A673 (cell line): ENCODE measurements around the gene ANKLE1. TPM values are rescaled to one million over a fixed set of nuclear protein-coding genes. Genes with fewer than 3 reads are reported as not detected.

ENCODE experiments used
- BruUV-seq: library from RNA; stranded (reverse); fragments of 400-500 nt; replicated peaks from 2 replicates; lab custom pipeline; 2021; lab: Mats Ljungman, UMichigan
- CTCF ChIA-PET: fragments of 300-600 bp; sonication (Branson Sonifier 250); formaldehyde crosslinking; loops from one replicate; lab custom pipeline; 2022; ENCODE audit warnings: antibody characterized with exemption; lab: Charles Lee
- POLR2A ChIA-PET: fragments of 300-600 bp; sonication (Branson Sonifier 250); formaldehyde crosslinking; loops from one replicate; lab custom pipeline; 2022; ENCODE audit warnings: antibody characterized with exemption; ENCODE audit not compliant: low non-redundant PET; lab: Charles Lee
- DNase-seq: peaks from one replicate; pipeline ENCODE4 v3.0.0-alpha.2; 2015; ENCODE audit warnings: low spot score
- H3K27ac ChIP-seq: fragments of 200-600 bp; sonication (generic); 2 replicates; pipeline ENCODE4 v1.5.1; 2016; ENCODE audit warnings: mixed run types, low read depth, mild to moderate bottlenecking, mixed read lengths, antibody characterized with exemption, low read length; ENCODE audit not compliant: poor library complexity, severe bottlenecking
- H3K27me3 ChIP-seq: fragments of 200-600 bp; sonication (generic); replicated peaks from 2 replicates; pipeline ENCODE4 v1.6.1; 2017; ENCODE audit warnings: mixed run types, low read depth, mild to moderate bottlenecking, mixed read lengths, antibody characterized with exemption, low read length; ENCODE audit not compliant: insufficient read depth, poor library complexity
- H3K36me3 ChIP-seq: fragments of 200-600 bp; sonication (generic); 2 replicates; pipeline ENCODE4 v1.6.1; 2016; ENCODE audit warnings: mixed run types, mild to moderate bottlenecking, mixed read lengths, antibody characterized with exemption, low read length; ENCODE audit not compliant: insufficient read depth, poor library complexity, severe bottlenecking
- H3K4me1 ChIP-seq: fragments of 200-600 bp; sonication (generic); 2 replicates; pipeline ENCODE4 v1.6.1; 2017; ENCODE audit warnings: mixed run types, mild to moderate bottlenecking, mixed read lengths, antibody characterized with exemption, low read length; ENCODE audit not compliant: insufficient read depth, poor library complexity, severe bottlenecking
- H3K4me3 ChIP-seq: fragments of 200-600 bp; sonication (generic); 2 replicates; pipeline ENCODE4 v1.5.1; 2016; ENCODE audit warnings: low read depth, mixed run types, mild to moderate bottlenecking, mixed read lengths, low read length; ENCODE audit not compliant: poor library complexity, severe bottlenecking
- H3K9me3 ChIP-seq: fragments of 200-600 bp; sonication (generic); 2 replicates; pipeline ENCODE4 v1.6.1; 2016; ENCODE audit warnings: mixed run types, low read depth, mild to moderate bottlenecking, mixed read lengths, antibody characterized with exemption, low read length; ENCODE audit not compliant: poor library complexity, severe bottlenecking
- EZH2 ChIP-seq: fragments of 200-600 bp; sonication (generic); IDR thresholded peaks from 2 replicates; pipeline ENCODE4 v1.6.1; 2017; ENCODE audit warnings: borderline replicate concordance, low read depth, mild to moderate bottlenecking, mixed read lengths, antibody characterized with exemption, low read length; ENCODE audit not compliant: poor library complexity, severe bottlenecking
- intact Hi-C: fragments of 100-400 bp; cut with micrococcal nuclease; formaldehyde crosslinking; loops from one replicate; pipeline ENCODE4 v1.10.0; 2022; ENCODE audit not compliant: unreplicated experiment
- total RNA-seq: library from RNA; stranded (reverse); gene quantifications from 2 replicates; pipeline ENCODE4 v1.2.3, GENCODE V29; 2021
- TF ChIP-seq, protein P1 (sequence below): fragments of 300-800, 200-600 bp; sonication (generic); conservative IDR thresholded peaks from 2 replicates; pipeline ENCODE4 v1.5.1; 2017; ENCODE audit warnings: low read depth, mild to moderate bottlenecking, antibody characterized with exemption, low read length, moderate library complexity, mixed read lengths

ANKLE1 gene
- total RNA-seq, 1 experiment from 2014 or later = 17.5 TPM

DNA sequence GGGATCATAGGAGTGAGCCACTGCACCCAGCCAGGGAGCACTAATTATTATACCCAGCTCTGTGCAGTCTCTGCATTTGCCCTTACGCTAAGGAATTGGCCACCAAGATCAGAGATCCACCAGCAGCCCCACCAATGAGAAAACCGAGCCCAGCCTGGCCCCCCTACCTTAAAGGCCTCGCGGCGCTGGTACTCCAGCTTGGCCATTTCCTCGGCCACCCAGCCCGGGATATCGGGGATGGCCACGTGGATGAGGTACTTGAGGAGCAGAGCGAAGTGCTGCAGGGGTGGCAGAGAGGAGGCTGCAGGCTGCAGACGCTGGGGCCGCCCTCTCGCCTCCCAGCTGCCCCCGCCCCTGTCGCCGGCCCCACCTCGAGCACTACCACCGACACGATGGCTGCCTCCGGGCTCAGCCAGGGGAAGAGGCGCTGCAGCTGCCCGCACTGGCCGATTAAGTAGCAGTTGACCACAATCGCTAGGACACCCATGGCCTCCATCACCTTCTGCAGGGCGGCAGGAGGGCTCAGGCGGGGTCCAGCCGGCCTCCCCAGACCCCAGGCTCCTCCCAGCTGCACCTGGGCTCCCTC, 45.5 kb downstream of the ANKLE1 start:
- ChIA-PET POLR2A (interaction anchor here (1.0 kb wide), 1 partner anchor 9 kb away, joined by 4 read pairs; no protein-coding TSS in a partner anchor), CTCF (no interaction called here)
- DNase-seq = no peak
- intact Hi-C loops = no loop called here
- Histone ChIP-seq H3K9me3 (no peaks in the 10 kb centered on the region), H3K27ac (no peak overlapping the region), H3K36me3 (peaks cover 14% of the 10 kb centered on the region), H3K4me3 (no peak overlapping the region), H3K4me1 (no peaks in the 10 kb centered on the region), H3K27me3 (no peaks in the 10 kb centered on the region)
- no TSS peak for BruUV-seq
- TF ChIP-seq EZH2 = no peak

DNA sequence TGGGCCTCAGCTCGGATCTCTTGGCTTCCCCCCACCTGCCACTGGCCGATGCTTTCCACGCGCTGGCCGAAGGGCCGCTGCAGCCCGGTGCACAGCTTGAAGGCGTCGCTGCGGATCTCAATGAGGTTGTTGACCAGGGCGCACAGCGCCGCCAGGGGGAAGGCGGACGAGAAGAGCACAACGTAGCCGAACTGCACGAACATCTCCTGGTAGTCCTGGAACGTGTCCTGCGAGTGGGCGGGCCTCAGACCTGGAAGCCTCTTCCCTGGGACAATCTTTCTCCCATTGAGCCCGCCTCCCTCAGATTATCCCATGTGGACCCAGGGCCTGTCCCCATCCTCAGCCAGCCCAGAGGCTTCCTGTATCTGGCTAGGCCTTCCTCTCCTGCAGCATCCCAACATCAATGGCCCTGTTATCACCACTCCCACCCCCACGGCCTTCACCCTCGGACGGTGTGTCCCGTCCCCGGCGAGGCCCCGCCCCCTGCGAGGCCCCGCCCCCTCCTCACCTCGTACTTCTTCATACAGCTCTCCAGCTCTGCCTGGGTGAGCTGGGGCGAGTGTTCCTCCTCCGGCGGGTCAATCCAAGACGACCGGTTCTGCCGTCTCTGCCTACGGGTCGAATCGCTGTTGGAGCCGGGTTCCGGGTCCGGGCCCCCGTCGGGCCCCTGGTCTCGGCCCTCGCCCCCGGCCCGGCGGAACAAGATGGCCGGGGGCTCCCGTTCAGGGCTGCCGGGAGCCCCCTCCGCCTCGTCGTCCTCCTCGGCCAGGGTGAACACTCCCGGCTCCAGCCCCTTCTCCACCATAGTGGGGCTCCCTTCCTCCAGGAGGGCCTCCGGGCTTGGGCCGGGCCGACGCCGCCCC, 46.2 kb downstream of the ANKLE1 start:
- CTCF ChIA-PET = no interaction called here
- TF ChIP-seq, protein P1, sequence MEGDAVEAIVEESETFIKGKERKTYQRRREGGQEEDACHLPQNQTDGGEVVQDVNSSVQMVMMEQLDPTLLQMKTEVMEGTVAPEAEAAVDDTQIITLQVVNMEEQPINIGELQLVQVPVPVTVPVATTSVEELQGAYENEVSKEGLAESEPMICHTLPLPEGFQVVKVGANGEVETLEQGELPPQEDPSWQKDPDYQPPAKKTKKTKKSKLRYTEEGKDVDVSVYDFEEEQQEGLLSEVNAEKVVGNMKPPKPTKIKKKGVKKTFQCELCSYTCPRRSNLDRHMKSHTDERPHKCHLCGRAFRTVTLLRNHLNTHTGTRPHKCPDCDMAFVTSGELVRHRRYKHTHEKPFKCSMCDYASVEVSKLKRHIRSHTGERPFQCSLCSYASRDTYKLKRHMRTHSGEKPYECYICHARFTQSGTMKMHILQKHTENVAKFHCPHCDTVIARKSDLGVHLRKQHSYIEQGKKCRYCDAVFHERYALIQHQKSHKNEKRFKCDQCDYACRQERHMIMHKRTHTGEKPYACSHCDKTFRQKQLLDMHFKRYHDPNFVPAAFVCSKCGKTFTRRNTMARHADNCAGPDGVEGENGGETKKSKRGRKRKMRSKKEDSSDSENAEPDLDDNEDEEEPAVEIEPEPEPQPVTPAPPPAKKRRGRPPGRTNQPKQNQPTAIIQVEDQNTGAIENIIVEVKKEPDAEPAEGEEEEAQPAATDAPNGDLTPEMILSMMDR = no peak
- no peak for TF ChIP-seq EZH2
- POLR2A ChIA-PET = no interaction called here

DNA sequence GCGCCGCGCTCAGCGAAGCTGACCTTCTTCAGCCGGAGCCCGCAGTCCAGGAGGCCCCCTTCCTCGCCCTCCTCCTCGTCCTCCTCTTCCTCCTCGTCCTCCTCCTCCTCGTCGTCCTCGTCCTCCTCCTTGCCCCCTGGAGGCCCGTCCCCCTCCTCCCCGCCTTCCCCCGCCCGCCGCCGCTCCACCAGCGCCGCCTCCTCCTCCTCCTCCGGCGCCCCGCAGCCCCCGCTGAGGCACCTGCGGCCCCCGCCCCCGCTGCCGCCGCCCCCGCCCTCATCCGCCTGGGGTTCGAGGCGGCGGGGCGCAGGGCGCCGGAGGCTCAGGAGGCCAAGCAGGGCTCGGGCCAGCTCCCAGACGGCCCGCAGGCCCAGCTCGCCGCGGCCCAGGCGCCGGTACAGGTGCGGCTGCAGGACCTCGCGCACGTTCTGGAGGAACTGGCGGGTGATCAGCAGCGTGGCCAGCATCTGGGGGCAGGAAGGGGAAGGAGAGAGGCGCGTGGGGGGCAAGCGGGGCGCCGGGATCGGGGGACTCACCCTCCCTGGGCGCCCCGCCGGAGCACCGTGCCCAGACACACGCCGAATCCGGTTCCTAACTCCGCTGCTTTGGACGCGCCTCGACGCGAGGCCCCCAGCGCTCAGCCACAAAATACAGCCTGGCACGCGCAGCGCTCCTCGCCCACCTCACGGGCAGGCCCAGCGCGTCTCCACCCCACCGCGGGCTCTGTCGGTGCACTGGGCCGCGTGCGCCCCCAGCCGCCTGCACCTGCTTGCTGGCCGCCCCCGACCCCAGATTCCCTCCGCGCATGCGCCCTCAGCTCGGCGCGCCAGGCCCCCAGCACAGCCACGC, 47.0 kb downstream of the ANKLE1 start:
- no peak for DNase-seq
- no peak overlapping the region for H3K27ac ChIP-seq
- ChIA-PET CTCF (no interaction called here), POLR2A (no interaction called here)
- H3K27me3 ChIP-seq = no peaks in the 10 kb centered on the region
- intact Hi-C loops = no loop called here
- no peak overlapping the region for H3K4me3 ChIP-seq
- TF ChIP-seq EZH2 = no peak
- TF ChIP-seq, protein P1 = no peak
- H3K36me3 ChIP-seq = peaks cover 18% of the 10 kb centered on the region
- H3K9me3 ChIP-seq = no peaks in the 10 kb centered on the region
- no peaks in the 10 kb centered on the region for H3K4me1 ChIP-seq
- BruUV-seq = no TSS peak

More for the DNA sequence above, 46.2 kb downstream of the ANKLE1 start:
- no peak for DNase-seq
- no peaks in the 10 kb centered on the region for H3K9me3 ChIP-seq
- intact Hi-C loops = no loop called here
- no peaks in the 10 kb centered on the region for H3K4me1 ChIP-seq
- H3K27ac ChIP-seq = no peak overlapping the region
- no TSS peak for BruUV-seq
- H3K27me3 ChIP-seq = no peaks in the 10 kb centered on the region
- no peak overlapping the region for H3K4me3 ChIP-seq
- peaks cover 16% of the 10 kb centered on the region for H3K36me3 ChIP-seq
